ENCODE measurements around the gene PTGIS.
A peak's percentile ranks its signal among the peaks of the same experiment; 100 is the strongest.

Gene PTGIS

DNA sequence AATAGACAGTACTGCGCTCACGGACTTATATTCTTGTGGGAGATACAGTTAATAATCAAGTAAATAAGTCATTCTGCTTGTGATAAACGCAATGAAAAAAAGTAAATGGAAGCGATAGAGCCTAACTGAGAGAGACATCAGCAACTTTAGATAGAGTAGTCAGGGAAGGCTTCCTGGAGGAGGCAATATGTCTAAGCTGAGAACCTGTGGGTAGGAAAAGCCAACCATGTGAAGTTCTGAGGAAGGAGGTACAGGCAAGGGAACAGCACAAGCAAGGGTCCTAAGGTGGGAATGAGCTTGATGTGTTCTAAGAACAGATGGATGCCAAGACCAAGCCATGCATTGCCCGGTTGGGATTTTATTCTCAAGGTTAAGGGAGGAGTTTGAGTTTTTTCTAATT lies 78.2 kb downstream of the PTGIS start:
- DNase-seq = no peak

DNA sequence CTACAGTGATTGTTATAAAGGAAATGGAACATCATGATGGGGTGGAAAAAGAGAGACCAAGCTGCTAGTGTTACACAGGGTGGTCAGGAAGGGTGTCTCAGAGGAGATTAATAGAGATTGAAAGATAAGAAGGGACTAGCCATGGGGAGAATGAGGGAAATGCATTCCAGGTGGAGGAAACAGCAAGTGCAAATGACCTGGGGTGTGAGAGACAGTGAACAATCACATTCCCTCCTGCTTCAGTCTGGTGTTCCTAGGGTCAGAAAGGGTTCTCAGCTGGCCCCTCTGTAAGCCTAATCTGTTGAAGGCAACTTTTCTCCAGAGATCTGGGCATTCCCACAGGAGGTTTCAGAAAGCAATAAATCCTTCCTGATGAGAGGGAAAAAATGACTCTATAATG lies 81.9 kb downstream of the PTGIS start:
- DNase-seq = no peak

- DNase-seq = no peak
These were observed 82.4 kb downstream of the PTGIS start for GRCh38 chr20:49485563-49485962.

DNA sequence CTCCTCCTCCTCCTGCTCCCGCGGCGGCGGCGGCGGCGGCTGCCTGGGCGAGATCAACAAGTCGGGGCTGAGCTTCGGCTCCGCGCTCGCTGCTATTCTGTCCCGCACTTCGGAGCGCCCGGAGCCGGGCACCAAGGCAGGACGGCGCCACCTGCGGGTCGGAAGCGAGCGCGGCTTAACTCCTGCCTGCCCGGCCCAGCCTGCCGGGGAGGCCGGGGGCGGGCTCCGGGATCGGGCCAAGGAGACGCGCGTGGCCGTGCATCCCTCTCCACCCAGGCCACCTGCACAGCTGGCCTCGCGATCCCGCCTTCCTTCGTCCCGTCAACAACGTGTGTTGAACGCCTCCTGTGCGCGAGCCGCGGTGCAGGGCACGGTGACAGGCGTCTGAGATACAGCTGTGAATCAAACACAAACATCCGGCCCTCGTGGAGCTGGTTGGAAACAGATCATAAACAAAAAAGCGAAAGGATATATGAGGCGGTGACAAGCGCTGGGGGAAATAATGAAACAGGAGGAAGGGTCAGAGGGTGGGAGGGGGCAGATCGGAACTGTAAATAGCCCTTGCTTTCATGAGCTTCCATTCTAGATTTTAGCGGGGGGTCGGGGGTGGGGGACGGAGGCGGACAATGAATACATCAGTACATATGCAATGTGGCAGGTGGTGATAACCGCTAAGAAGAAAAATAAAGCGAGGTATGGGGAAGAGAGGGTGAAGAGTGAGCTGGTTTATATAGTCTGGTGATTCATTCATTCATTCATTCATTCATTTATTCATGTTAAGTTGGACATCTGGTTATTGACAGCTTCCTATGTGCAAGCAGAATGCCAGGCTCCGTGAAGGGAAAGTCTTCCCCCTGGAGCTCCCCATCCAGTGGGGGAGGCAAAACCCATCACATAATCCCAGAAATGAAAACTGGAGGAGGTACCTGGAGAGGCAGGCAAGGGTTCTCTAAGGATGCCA lies 83.5 kb downstream of the PTGIS start:
- peak; percentile 59 for DNase-seq

DNA sequence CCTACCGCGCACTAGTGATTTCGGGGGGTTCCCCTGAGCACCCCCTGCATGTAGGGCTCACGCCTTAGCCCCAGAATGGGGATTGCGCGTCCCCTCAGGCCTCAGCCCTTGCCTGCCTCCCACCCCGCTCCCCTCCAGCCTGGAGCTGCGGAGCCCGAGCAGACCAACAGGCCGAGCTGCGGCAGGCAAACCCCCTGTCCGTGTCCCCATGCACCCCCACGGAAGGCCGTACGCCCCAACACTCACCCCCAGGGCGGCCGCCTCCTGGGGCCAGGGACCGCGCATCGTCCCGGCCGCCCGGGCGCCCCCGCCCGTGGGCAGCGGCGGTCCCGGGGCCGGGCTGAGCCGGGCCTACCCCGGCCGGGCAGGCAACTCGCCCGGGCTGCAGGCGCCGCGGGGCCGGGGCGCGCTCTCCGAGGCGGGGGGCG lies 84.2 kb downstream of the PTGIS start:
- no peak for DNase-seq

- no peak for DNase-seq
These were observed 84.8 kb downstream of the PTGIS start for GRCh38 chr20:49483018-49483695.

- DNase-seq = no peak
These were observed 85.3 kb downstream of the PTGIS start, which contains the start of gene KCNB1 for GRCh38 chr20:49482621-49483017. Gene KCNB1 (minus strand): TSS chr20:49482668. CDS start chr20:49482480, 188 bp downstream.

- no peak for DNase-seq
These were observed 85.8 kb downstream of the PTGIS start for GRCh38 chr20:49482173-49482572.

- no peak for DNase-seq
These were observed 86.8 kb downstream of the PTGIS start for GRCh38 chr20:49481116-49481515.

DNA sequence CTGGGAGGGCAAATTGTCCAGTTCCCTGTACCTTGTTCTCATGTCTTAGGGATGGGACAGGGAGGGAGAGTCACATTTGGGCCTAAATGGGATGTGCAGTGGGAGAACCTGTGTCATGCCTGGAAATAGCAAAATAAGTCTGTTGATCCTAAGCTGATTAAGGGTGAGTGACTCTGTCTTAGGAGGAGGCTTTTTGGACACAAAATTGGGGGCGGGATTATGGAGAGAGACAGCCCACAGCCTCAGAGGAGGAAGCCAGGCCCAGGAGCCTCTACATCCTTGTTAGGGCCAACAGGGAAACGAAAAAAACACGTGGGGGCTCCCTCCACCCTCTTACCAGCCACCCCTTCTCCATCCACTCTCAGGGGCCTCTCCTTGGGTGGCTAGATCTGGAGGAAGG lies 87.7 kb downstream of the PTGIS start:
- no peak for DNase-seq

- DNase-seq = no peak
These were observed 88.2 kb downstream of the PTGIS start for GRCh38 chr20:49479785-49480184.

GRCh38 chr20:49478754-49479689 lies 88.9 kb downstream of the PTGIS start:
- no peak for DNase-seq

DNA sequence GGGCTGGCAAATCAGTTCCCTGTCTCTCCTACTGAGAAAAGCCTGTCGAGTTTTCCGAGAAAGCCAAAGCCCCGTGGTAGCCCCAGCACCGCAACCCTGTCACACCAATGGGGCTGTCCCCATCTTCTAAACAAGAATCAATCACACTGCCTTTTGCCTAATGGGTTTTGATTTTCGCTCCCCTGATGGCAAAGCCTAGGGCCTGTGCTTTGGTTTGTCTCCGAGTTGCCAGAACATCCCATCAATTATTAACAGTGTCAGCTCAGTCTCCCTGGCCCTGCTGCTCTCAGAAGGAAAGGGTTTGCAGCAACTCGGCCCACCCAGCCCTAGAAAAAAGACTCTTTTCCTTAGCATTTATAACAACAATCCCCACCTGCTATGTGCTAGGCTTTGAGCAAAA lies 89.7 kb downstream of the PTGIS start:
- no peak for DNase-seq

DNA sequence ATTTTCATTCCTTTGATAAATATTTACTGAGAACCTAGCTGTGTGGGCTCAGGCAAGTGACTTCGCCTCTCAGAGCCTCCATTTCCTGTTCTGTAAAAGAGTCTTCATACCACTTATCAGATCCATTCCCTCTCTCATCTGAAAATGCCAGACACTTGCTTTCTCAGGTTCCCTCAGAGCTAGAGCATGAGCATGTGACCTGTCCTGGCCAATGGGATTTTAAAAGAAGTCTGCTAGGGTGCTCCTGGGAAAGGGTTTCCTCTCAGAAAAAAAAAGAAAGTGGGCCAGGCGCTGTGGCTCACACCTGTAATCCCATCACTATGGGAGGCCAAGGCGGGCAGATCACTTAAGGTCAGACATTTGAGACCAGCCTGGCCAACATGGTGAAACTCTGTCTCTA lies 90.7 kb downstream of the PTGIS start:
- DNase-seq = peak; percentile 56

- DNase-seq = no peak
These were observed 92.0 kb downstream of the PTGIS start for GRCh38 chr20:49476016-49476355.

- DNase-seq = no peak
These were observed 92.5 kb downstream of the PTGIS start for GRCh38 chr20:49475292-49476015.

DNA sequence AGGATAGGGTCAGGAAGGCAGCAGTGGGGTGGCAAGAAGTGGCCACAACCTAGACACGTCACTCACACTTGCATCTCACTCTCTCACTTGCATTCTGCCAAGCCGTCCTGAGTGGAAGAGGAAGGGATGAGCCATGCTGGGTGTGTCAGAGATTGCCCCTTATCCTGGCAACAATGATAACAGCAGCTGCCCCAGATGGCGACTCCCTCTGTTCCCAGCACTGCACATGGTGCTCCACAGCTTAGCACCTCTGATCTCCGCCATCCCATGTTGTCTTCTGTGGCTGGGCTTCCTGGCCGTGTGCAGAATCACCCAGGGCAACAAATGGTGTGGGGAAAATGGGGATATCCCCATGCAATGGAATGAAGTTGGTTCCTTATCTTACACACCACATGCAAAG lies 96.5 kb downstream of the PTGIS start:
- no peak for DNase-seq

DNA sequence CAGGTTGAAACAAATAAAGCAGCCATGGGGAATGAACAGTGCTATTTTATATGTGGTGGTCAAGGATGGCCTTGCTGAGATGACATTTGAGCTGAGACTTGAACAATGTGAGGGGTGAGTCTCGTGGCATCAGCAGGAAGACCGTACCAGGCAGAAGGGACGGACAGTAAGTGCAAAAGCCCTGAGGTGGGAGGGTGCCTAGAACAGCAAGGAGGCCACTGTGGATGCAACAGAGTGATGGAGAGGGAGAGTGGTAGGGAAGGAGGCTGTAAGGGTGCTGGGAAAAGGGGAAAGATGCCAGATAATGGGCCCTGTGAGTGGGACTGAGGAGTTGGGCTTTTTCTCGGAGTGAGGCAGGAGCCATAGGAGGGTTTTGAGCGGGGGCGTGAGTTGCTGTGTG lies 97.0 kb downstream of the PTGIS start:
- DNase-seq = no peak

DNA sequence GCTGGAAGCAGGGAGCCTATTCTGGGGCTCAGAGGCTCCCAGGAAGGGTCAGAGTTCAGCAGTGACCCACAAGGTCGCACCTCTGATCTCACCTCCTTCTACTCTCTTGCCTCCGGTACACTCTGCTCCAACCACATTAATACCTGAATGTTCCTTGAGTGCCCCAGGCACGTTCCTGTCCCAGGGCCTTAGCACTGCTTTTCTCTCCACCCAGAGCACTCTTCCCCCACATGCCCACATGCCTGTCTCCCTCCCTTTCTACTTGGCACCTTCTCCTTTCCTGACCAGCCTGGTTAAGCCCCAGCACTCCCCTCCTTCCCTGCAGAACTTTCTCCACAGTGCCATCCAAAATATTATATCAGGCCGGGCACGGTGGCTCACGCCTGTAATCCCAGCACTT lies 98.9 kb downstream of the PTGIS start:
- no peak for DNase-seq

DNA sequence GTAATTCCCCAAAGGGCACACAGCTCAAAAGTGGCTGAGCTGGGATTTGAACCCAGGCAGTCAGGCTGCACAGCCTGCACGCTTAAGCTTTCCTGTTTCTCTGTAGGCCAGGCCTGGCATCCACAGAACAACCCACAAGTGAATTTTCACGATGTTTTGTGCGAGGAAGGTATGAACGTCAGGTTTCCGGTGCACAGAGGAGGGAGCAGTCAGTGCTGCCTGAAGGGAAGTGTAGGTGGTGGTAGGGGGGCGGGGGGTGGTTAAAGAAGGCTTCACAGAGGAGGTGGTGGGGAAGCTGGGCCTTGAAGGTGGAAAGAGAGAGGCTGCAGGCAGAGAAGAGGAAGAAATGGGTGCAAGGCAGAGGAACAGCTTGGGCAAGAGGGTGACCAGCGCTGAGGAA lies 99.5 kb downstream of the PTGIS start:
- DNase-seq = no peak

- DNase-seq = no peak
These were observed 101.6 kb downstream of the PTGIS start for GRCh38 chr20:49466114-49466912.

GRCh38 chr20:49464556-49464955 lies 103.4 kb downstream of the PTGIS start:
- DNase-seq = no peak
